IMR-90 (cell line): ENCODE data around the gene ARMC8. TPM values are rescaled to one million over a fixed set of nuclear protein-coding genes. Genes with fewer than 3 reads are reported as not detected.

ENCODE experiments used
- polyA plus RNA-seq, 3 experiments: library from polyadenylated mRNA; depleted of rRNA; stranded (reverse); fragments of >200 nt; gene quantifications; 2 replicates each; pipeline ENCODE4 v1.2.3, GENCODE V29; 2012; ENCODE audit warnings: low replicate concordance in 1 of 3
- total RNA-seq: library from RNA; depleted of rRNA; stranded (reverse); fragments of >200 nt; gene quantifications from 2 replicates; pipeline ENCODE4 v1.2.3, GENCODE V29; 2012; rRNA removed

ARMC8 gene
- total and polyA plus RNA-seq, 2 of the 4 experiments (the other 2 are of a cell fraction) = 39.1 to 75.1 TPM

Other genes with a start within 250 kb of the ARMC8 start
- not detected in 2 replicates for gene CLDN18, start 177.1 kb upstream of the ARMC8 start, total RNA-seq
- not detected in 2 replicates for gene CLDN18, start 177.1 kb upstream of the ARMC8 start, polyA plus RNA-seq (2012; rRNA removed)
- gene DZIP1L, start 71.7 kb upstream of the ARMC8 start, total RNA-seq = 14.7 and 21.4 TPM in 2 replicates
- 10.8 and 12.9 TPM in 2 replicates for gene DZIP1L, start 71.7 kb upstream of the ARMC8 start, polyA plus RNA-seq (2012; rRNA removed)
- gene A4GNT, start 54.9 kb upstream of the ARMC8 start, total RNA-seq = not detected in 2 replicates
- not detected in 2 replicates for gene A4GNT, start 54.9 kb upstream of the ARMC8 start, polyA plus RNA-seq (2012; rRNA removed)
- 12.5 and 17.5 TPM in 2 replicates for gene DBR1, start 12.4 kb upstream of the ARMC8 start, total RNA-seq
- gene DBR1, start 12.4 kb upstream of the ARMC8 start, polyA plus RNA-seq (2012; rRNA removed) = 6.9 and 7.6 TPM in 2 replicates
- gene NME9, start 142.6 kb downstream of the ARMC8 start, total RNA-seq = not detected in 2 replicates
- not detected in 2 replicates for gene NME9, start 142.6 kb downstream of the ARMC8 start, polyA plus RNA-seq (2012; rRNA removed)
- gene MRAS, start 161.3 kb downstream of the ARMC8 start, total RNA-seq = 56.1 and 59.3 TPM in 2 replicates
- gene MRAS, start 161.3 kb downstream of the ARMC8 start, polyA plus RNA-seq (2012; rRNA removed) = 48.1 and 60.6 TPM in 2 replicates
- gene ESYT3, start 247.3 kb downstream of the ARMC8 start, total RNA-seq = under 0.01 TPM in 2 replicates
- gene ESYT3, start 247.3 kb downstream of the ARMC8 start, polyA plus RNA-seq (2012; rRNA removed) = 0.02 and 0.03 TPM in 2 replicates